NCI-H1092 (cell line): ENCODE data around the gene CORO2A.

Experiments used
- DNase-seq: peaks from one replicate; lab custom pipeline; 2025; lab: John Stamatoyannopoulos, UW

Gene CORO2A

GRCh38 chr9:98171176-98171925, 21.1 kb downstream of the CORO2A start:
- no peak for DNase-seq

- DNase-seq = no peak
These were observed 23.4 kb downstream of the CORO2A start for GRCh38 chr9:98168941-98169488.

- DNase-seq = no peak
These were observed 24.2 kb downstream of the CORO2A start for GRCh38 chr9:98168153-98168780.

- DNase-seq = no peak
These were observed 27.5 kb downstream of the CORO2A start for GRCh38 chr9:98164912-98165311.

- no peak for DNase-seq
These were observed 29.8 kb downstream of the CORO2A start for GRCh38 chr9:98162613-98163012.

GRCh38 chr9:98161851-98162250, 30.6 kb downstream of the CORO2A start:
- DNase-seq = no peak

GRCh38 chr9:98159790-98160189, 32.6 kb downstream of the CORO2A start:
- DNase-seq = no peak

- DNase-seq = no peak
These were observed 33.1 kb downstream of the CORO2A start for GRCh38 chr9:98159301-98159700.

- peak; percentile 88 for DNase-seq
These were observed 34.2 kb downstream of the CORO2A start for GRCh38 chr9:98158071-98158831.

- DNase-seq = no peak
These were observed 35.1 kb downstream of the CORO2A start for GRCh38 chr9:98157372-98157771.

GRCh38 chr9:98154678-98155077, 37.8 kb downstream of the CORO2A start:
- DNase-seq = no peak

GRCh38 chr9:98152526-98152925, 39.9 kb downstream of the CORO2A start:
- DNase-seq = no peak

- no peak for DNase-seq
These were observed 41.7 kb downstream of the CORO2A start for GRCh38 chr9:98150721-98151120.

GRCh38 chr9:98150164-98150563, 42.3 kb downstream of the CORO2A start:
- no peak for DNase-seq

GRCh38 chr9:98149422-98149821, 43.0 kb downstream of the CORO2A start:
- DNase-seq = no peak

GRCh38 chr9:98148486-98148885, 44.0 kb downstream of the CORO2A start:
- DNase-seq = no peak

- no peak for DNase-seq
These were observed 44.9 kb downstream of the CORO2A start for GRCh38 chr9:98147582-98147981.

GRCh38 chr9:98146101-98146991, 46.1 kb downstream of the CORO2A start:
- DNase-seq = no peak

GRCh38 chr9:98144631-98145030, 47.8 kb downstream of the CORO2A start:
- DNase-seq = no peak

- DNase-seq = no peak
These were observed 48.4 kb downstream of the CORO2A start for GRCh38 chr9:98144076-98144475.

GRCh38 chr9:98142925-98143481, 49.4 kb downstream of the CORO2A start:
- no peak for DNase-seq
